ENCODE measurements around the gene MYO5C. TPM values are rescaled to one million over a fixed set of nuclear protein-coding genes. Genes with fewer than 3 reads are reported as not detected.

MYO5C gene
- total RNA-seq, 4 donors from 2014 or later = 56.1 to 151 (median 84.5) TPM

DNA sequence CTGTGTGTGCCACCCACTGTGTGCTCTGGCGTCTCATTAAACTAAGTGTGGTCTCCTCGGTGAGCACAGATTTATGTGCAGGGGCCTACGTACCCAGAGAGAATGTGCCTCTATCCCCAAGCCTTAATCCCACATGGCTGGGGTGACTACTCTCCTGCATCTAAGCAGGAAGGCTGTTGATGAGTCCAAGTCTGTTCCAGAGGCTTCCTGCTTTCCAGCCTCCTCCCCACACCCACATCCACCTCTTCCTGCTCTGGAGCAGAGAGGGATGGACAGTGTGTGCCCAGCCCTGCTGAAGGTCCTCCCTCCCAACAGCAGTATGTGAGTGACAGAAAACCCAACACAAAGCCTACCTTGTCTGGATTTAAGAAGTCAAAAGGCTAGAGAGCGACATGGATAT, 144.3 kb downstream of the MYO5C start:
- H3K4me1 ChIP-seq = no peaks in the 10 kb centered on the region
- H3K9me3 ChIP-seq = no peaks in the 10 kb centered on the region
- H3K27me3 ChIP-seq = no peaks in the 10 kb centered on the region
- DNase-seq = no peak
- in situ Hi-C loops (cut with MboI; ENCODE audit: low pct_ligation_motif_present in 1 of 4, low pct_unique_long_range_greater_than_20kb in 1 of 4, low sequenced_read_pairs in 3 of 4) (no loop called here), intact Hi-C loops (cut with DNase I; ENCODE audit: low total_unique reads) (no loop called here)
- TF ChIP-seq POLR2AphosphoS5 (IDR thresholded peaks at IDR 0.05) = no peak
- TF ChIP-seq EP300 (IDR thresholded peaks at IDR 0.05; ENCODE audit: low read depth) = no peak
- TF ChIP-seq, protein P1, sequence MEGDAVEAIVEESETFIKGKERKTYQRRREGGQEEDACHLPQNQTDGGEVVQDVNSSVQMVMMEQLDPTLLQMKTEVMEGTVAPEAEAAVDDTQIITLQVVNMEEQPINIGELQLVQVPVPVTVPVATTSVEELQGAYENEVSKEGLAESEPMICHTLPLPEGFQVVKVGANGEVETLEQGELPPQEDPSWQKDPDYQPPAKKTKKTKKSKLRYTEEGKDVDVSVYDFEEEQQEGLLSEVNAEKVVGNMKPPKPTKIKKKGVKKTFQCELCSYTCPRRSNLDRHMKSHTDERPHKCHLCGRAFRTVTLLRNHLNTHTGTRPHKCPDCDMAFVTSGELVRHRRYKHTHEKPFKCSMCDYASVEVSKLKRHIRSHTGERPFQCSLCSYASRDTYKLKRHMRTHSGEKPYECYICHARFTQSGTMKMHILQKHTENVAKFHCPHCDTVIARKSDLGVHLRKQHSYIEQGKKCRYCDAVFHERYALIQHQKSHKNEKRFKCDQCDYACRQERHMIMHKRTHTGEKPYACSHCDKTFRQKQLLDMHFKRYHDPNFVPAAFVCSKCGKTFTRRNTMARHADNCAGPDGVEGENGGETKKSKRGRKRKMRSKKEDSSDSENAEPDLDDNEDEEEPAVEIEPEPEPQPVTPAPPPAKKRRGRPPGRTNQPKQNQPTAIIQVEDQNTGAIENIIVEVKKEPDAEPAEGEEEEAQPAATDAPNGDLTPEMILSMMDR (IDR thresholded peaks at IDR 0.05) = no peak
- TF ChIP-seq POLR2A (IDR thresholded peaks at IDR 0.05) = no peak
- no peak overlapping the region for H3K27ac ChIP-seq
- no peaks in the 10 kb centered on the region for H3K36me3 ChIP-seq
- WGBS, 2 donors (ENCODE audit: low coverage in 1 of 2) = 82 to 89% methylated on average over 1 to 4 of the region's 4 CpGs
- H3K4me3 ChIP-seq = no peak overlapping the region

DNA sequence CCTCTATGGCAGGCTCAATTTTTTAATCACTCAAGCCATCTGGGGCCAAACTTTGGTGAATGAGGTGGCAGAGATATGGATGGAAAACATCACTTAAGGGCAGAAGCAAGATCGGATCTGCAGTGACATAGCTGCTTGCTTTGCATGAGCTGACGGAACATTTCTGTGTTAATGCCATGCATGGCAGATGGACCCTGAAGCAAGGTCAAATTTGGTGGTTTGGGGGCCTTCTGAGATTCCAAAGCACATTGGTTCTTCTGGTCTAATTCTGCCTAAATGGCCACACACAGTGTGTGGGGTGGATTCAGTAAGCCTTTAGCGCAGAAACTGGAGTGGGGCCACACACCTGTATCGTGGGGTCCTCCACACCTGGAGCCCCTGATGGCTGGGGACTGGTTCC, 144.7 kb downstream of the MYO5C start:
- 82% methylated on average over 4 of the region's 4 CpGs; no CpG with 5 or more reads in 1 of the 2 donors for WGBS, 2 donors (ENCODE audit: low coverage in 1 of 2)
- no peaks in the 10 kb centered on the region for H3K36me3 ChIP-seq
- no peak overlapping the region for H3K4me3 ChIP-seq
- no peaks in the 10 kb centered on the region for H3K4me1 ChIP-seq
- no peaks in the 10 kb centered on the region for H3K27me3 ChIP-seq
- DNase-seq = no peak
- TF ChIP-seq EP300 (IDR thresholded peaks at IDR 0.05; ENCODE audit: low read depth) (no peak), POLR2A (IDR thresholded peaks at IDR 0.05) (no peak), POLR2AphosphoS5 (IDR thresholded peaks at IDR 0.05) (no peak)
- TF ChIP-seq, protein P1 (IDR thresholded peaks at IDR 0.05) = no peak
- no peak overlapping the region for H3K27ac ChIP-seq
- intact Hi-C loops (cut with DNase I; ENCODE audit: low total_unique reads) (no loop called here), in situ Hi-C loops (cut with MboI; ENCODE audit: low pct_ligation_motif_present in 1 of 4, low pct_unique_long_range_greater_than_20kb in 1 of 4, low sequenced_read_pairs in 3 of 4) (no loop called here)
- H3K9me3 ChIP-seq = no peaks in the 10 kb centered on the region

DNA sequence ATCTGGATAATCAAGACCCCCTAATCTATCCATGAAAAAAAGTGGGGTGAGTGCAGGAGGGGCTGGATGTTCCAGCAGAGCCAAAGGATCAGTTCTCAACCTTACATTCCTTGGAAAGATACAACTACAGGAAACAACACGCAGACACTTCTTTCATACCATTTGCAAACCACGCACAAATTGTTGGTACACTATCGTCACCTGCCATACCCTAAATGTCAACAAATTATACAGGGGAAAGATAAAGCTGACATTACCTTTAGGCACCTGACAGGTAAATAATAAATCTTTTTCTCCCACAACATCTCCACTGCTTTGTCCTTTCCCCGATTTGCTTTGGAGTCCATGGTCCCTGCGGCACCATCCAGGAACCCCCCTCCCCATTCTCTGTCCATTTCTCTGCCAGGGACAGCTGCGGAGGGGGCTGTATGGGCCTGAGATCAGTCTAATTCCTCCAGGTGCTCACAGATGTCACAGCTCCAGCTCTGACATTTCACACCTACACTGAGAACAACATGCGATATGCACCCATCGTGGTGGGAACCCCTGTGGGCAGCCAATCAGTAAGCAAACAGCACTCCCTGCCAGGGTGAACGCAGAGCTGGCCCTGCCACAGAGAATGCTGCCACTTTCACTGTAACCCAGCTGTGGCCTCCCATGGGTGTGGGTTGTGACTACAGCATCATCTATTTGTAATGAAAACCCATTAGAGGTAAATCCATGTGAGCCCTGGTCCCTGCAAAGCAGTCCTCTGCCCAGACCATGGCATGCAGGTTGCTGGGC, 145.4 kb downstream of the MYO5C start:
- H3K4me1 ChIP-seq = no peaks in the 10 kb centered on the region
- intact Hi-C loops (cut with DNase I; ENCODE audit: low total_unique reads) = no loop called here
- DNase-seq = no peak
- no peaks in the 10 kb centered on the region for H3K9me3 ChIP-seq
- H3K27ac ChIP-seq = no peak overlapping the region
- WGBS, 2 donors (ENCODE audit: low coverage in 1 of 2) = 50 to 70% methylated on average over 4 to 9 of the region's 9 CpGs
- H3K27me3 ChIP-seq = no peaks in the 10 kb centered on the region
- TF ChIP-seq POLR2AphosphoS5 (IDR thresholded peaks at IDR 0.05) (no peak), EP300 (IDR thresholded peaks at IDR 0.05; ENCODE audit: low read depth) (no peak), POLR2A (IDR thresholded peaks at IDR 0.05) (no peak)
- TF ChIP-seq, protein P1 (IDR thresholded peaks at IDR 0.05) = no peak
- no peaks in the 10 kb centered on the region for H3K36me3 ChIP-seq
- no peak overlapping the region for H3K4me3 ChIP-seq
- in situ Hi-C loops (cut with MboI; ENCODE audit: low pct_ligation_motif_present in 1 of 4, low pct_unique_long_range_greater_than_20kb in 1 of 4, low sequenced_read_pairs in 3 of 4) = no loop called here

DNA sequence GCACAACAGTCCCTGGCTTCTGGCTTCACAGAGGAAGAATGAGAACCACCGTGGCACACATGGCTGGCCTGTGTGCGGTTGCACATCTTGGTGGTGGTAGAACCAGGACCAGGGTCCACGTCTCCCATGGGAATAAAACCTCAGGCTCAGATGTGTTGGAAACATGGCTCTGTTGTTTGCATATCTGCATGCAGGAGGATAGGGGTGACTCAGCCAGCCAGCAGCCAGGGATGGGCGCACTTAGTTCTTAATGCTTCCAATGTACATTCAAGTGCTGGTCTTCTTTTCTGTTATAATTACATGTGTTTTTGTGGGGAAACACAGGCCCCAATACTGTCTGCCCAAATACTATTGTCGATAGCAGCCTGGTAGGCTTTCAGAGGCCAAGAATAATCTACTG, 147.2 kb downstream of the MYO5C start:
- no peaks in the 10 kb centered on the region for H3K36me3 ChIP-seq
- no peak overlapping the region for H3K4me3 ChIP-seq
- no peaks in the 10 kb centered on the region for H3K4me1 ChIP-seq
- TF ChIP-seq, protein P1 (IDR thresholded peaks at IDR 0.05) = no peak
- TF ChIP-seq POLR2AphosphoS5 (IDR thresholded peaks at IDR 0.05) (no peak), POLR2A (IDR thresholded peaks at IDR 0.05) (no peak), EP300 (IDR thresholded peaks at IDR 0.05; ENCODE audit: low read depth) (no peak)
- no peak overlapping the region for H3K27ac ChIP-seq
- no peak for DNase-seq
- H3K9me3 ChIP-seq = no peaks in the 10 kb centered on the region
- in situ Hi-C loops (cut with MboI; ENCODE audit: low pct_ligation_motif_present in 1 of 4, low pct_unique_long_range_greater_than_20kb in 1 of 4, low sequenced_read_pairs in 3 of 4) = loop anchor here in 2 of 4 donors (10.0 to 25.0 kb wide), 2 partner anchors 161 to 174 kb away; partner anchors contain the start of gene LEO1 (in 1 of the 2)
- WGBS, 2 donors (ENCODE audit: low coverage in 1 of 2) = 92 to 97% methylated on average over 2 to 5 of the region's 5 CpGs
- intact Hi-C loops (cut with DNase I; ENCODE audit: low total_unique reads) = no loop called here
- no peaks in the 10 kb centered on the region for H3K27me3 ChIP-seq

Data from transverse colon (tissue), 4 donors.